Epithelial cell of esophagus (primary cell): ENCODE data around the gene FDX2.
A peak's percentile ranks its signal among the peaks of the same experiment; 100 is the strongest.

Experiments used
- DNase-seq: peaks from one replicate; pipeline ENCODE4 v3.0.0; 2010; ENCODE audit warnings: low read depth
- H3K4me3 ChIP-seq: 2 replicates; pipeline ENCODE4 v1.5.1; 2011; ENCODE audit warnings: mild to moderate bottlenecking, low read length, control low read depth
- CTCF ChIP-seq: IDR thresholded peaks from 2 replicates; pipeline ENCODE4 v1.5.1; 2011; ENCODE audit warnings: low read depth, mild to moderate bottlenecking, low read length, control low read depth, inconsistent platforms; ENCODE audit not compliant: insufficient read depth; ENCODE audit errors: missing control alignments

The FDX2 gene

GRCh38 chr19:10315335-10316214 lies at the start of gene FDX2:
TSS of gene FDX2 (minus strand) at chr19:10316015. CDS start at chr19:10315996, 19 bp downstream.
- DNase-seq = peak; percentile 83
- peak within 1 kb of the TSS; percentile 74 for H3K4me3 ChIP-seq
- TF ChIP-seq CTCF = no peak

GRCh38 chr19:10365518-10365917 lies 49.7 kb upstream of the FDX2 start:
- DNase-seq = no peak
- H3K4me3 ChIP-seq = no peak overlapping the region

GRCh38 chr19:10364644-10365043 lies 48.8 kb upstream of the FDX2 start:
- no peak overlapping the region for H3K4me3 ChIP-seq
- DNase-seq = no peak
- TF ChIP-seq CTCF = no peak

More at GRCh38 chr19:10365518-10365917, 49.7 kb upstream of the FDX2 start:
- no peak for TF ChIP-seq CTCF

DNA sequence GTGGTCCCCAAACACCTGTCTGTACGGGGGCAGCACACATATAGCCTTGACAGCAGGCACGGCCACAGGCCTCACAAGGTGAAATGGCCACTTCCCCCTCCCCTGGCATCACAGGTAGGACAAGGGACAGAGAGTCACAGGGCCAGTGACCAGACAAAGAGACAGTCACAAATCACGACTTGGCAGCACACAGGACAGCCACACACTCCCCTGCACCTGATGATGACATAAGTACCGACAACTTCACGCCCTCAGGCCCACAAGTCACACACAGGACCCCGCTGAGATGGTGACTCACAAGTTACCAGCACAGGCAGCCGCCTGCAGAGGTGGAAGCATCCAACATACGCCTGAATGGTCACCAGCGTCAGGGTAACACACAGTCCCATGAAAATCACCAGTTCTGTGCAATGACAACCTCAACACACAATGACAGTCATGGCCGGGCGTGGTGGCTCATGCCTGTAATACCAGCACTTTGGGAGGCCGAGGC lies 48.0 kb upstream of the FDX2 start:
- no peak overlapping the region for H3K4me3 ChIP-seq
- no peak for TF ChIP-seq CTCF
- peak; percentile 50 for DNase-seq

DNA sequence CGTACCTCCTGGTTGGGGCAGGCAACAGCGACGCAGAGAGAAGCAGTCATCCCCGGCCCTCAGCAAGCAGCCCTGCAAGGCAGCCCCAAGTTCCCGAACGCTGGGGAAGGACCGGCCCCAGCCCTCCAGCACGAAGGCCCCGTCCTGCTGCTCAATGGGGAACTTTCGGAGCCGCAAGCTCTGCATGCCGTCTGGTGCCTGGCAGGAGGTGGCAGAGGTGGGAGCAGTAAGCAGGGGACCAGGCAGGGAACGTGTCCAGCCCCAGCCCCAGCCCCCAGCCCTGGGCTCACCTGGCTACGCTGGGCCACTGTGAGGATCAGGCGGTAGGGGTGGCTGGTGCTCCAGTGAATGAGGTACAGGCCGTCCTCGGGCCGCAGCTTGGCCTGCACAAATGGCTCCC lies 46.4 kb upstream of the FDX2 start:
- TF ChIP-seq CTCF = no peak
- H3K4me3 ChIP-seq = no peak overlapping the region
- DNase-seq = no peak

DNA sequence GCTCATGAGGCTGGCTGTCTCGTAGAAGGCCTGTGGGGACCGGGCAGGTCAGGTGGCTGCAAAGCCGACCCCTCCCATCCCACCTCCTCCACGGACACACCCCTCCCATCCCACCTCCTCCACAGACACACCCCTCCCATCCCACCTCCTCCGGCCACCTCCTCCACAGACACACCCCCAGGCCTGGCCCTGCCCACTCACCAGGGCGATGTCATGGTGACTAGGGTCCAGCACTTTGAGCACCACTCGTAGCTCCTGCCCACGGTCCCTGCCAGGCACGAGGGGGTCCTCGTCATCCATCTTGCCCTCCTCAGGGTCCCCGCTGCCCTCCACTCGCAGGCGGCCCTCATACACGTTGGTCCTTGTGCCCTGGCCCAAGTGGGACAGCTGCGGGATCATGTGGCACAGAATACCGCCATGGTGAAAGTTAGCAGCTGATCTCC lies 45.8 kb upstream of the FDX2 start:
- DNase-seq = no peak
- no peak overlapping the region for H3K4me3 ChIP-seq
- no peak for TF ChIP-seq CTCF
